Endothelial cell (in vitro differentiated cells): ENCODE data around the gene CBFB. TPM values are rescaled to one million over a fixed set of nuclear protein-coding genes. Genes with fewer than 3 reads are reported as not detected.

ENCODE experiments used
- DNase-seq: peaks from one replicate; pipeline ENCODE4 v3.0.0; 2021; ENCODE audit warnings: low spot score
- H3K27ac Mint-ChIP-seq: one replicate; pipeline ENCODE4 v1.8.0; 2021; ENCODE audit warnings: mixed read lengths, inconsistent platforms; ENCODE audit not compliant: unreplicated experiment
- H3K27me3 Mint-ChIP-seq: one replicate; pipeline ENCODE4 v1.8.0; 2021; ENCODE audit warnings: mild to moderate bottlenecking, moderate library complexity, mixed read lengths, inconsistent platforms; ENCODE audit not compliant: unreplicated experiment
- H3K36me3 Mint-ChIP-seq: one replicate; pipeline ENCODE4 v1.8.0; 2021; ENCODE audit warnings: mild to moderate bottlenecking, low read depth, mixed read lengths, inconsistent platforms; ENCODE audit not compliant: unreplicated experiment
- H3K4me1 Mint-ChIP-seq: one replicate; pipeline ENCODE4 v1.8.0; 2021; ENCODE audit warnings: mild to moderate bottlenecking, mixed read lengths, inconsistent platforms; ENCODE audit not compliant: unreplicated experiment
- H3K4me3 Mint-ChIP-seq: one replicate; pipeline ENCODE4 v1.8.0; 2021; ENCODE audit warnings: mild to moderate bottlenecking, mixed read lengths, inconsistent platforms; ENCODE audit not compliant: unreplicated experiment
- H3K9me3 Mint-ChIP-seq: one replicate; pipeline ENCODE4 v1.8.0; 2021; ENCODE audit warnings: mixed read lengths, inconsistent platforms; ENCODE audit not compliant: unreplicated experiment
- total RNA-seq: library from RNA; stranded (reverse); fragmentation: NEBNext Ultra II Directional; extraction: Animal tissue kit (Norgen Biotek cat#: 25700); gene quantifications from one replicate; pipeline ENCODE4 v1.2.1, GENCODE V29; 2021; ENCODE audit not compliant: unreplicated experiment
- TF ChIP-seq, protein P1 (sequence below): fragments of 200-600 bp; sonication (generic); IDR thresholded peaks from one replicate; pipeline ENCODE4 v1.5.0; 2021; ENCODE audit warnings: antibody characterized with exemption; ENCODE audit not compliant: unreplicated experiment

The CBFB gene
- total RNA-seq, 1 donor from 2014 or later = 65.8 TPM

DNA sequence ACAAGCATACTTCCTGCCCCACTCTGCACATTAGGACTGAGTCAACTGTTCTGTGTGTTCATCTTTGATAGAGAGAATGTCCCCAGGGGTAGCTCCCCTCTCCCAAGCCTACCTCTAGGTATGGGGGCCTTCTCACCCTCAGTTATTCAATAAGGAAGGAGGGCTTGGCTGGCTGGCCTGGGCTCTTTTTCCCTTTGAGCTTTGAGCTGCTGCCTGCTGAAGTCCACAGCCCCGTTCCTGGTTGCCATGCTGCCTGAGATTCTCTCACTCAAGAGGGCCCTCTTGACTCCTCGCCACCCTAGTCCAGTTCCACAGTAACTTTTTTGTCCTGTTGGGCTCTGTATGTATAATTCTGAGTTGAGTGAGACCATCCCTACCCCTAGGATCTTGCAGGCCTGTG, 116.8 kb downstream of the CBFB start:
- TF ChIP-seq, protein P1, sequence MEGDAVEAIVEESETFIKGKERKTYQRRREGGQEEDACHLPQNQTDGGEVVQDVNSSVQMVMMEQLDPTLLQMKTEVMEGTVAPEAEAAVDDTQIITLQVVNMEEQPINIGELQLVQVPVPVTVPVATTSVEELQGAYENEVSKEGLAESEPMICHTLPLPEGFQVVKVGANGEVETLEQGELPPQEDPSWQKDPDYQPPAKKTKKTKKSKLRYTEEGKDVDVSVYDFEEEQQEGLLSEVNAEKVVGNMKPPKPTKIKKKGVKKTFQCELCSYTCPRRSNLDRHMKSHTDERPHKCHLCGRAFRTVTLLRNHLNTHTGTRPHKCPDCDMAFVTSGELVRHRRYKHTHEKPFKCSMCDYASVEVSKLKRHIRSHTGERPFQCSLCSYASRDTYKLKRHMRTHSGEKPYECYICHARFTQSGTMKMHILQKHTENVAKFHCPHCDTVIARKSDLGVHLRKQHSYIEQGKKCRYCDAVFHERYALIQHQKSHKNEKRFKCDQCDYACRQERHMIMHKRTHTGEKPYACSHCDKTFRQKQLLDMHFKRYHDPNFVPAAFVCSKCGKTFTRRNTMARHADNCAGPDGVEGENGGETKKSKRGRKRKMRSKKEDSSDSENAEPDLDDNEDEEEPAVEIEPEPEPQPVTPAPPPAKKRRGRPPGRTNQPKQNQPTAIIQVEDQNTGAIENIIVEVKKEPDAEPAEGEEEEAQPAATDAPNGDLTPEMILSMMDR = no peak
- peaks cover 19% of the 10 kb centered on the region for H3K27me3 Mint-ChIP-seq
- H3K36me3 Mint-ChIP-seq = peaks cover 29% of the 10 kb centered on the region
- H3K27ac Mint-ChIP-seq = no peak overlapping the region
- no peaks in the 10 kb centered on the region for H3K4me1 Mint-ChIP-seq
- no peaks in the 10 kb centered on the region for H3K9me3 Mint-ChIP-seq
- H3K4me3 Mint-ChIP-seq = no peak overlapping the region
- no peak for DNase-seq

DNA sequence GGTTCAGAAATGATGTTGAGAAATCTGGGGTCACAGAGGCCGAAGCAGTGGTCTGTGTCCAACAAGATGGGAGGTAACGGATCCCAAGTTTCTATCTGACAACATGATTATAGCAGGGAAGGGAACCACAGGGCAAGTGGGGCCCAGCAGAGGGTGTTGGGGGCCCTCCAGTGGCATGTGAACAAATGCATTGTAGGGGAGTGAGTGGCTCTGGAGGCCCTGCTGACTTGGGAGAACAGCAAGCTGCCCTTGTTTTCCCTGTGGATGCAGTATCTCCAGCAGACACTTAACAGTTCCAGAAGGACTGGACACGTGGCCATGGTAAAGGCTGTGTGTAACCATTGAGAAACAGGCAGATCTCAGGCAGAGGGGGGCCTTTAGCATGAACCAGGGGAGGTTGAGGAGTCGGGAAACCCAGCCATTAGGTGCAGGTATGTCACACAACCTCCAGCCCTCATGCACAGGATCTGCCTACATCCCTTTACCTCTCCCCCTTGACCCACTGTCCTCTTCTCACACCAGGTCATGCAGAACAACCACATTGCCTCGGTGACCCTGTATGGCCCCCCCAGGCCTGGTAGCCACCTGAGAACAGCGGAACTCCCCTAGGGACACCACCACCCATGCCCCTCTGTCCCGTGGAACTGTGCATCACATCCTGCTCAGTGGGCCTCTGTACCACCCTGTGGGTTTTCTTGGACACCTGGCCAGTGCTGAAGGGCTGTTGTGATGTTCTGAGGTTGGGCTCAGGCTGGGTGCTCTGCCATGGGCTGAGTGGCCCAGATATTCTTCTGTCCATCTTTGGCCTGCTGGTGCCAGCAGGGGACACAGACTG, 117.8 kb downstream of the CBFB start:
- no peaks in the 10 kb centered on the region for H3K9me3 Mint-ChIP-seq
- H3K4me3 Mint-ChIP-seq = no peak overlapping the region
- no peak overlapping the region for H3K27ac Mint-ChIP-seq
- H3K27me3 Mint-ChIP-seq = peaks cover 27% of the 10 kb centered on the region
- H3K4me1 Mint-ChIP-seq = no peaks in the 10 kb centered on the region
- DNase-seq = no peak
- TF ChIP-seq, protein P1 = no peak
- peaks cover 22% of the 10 kb centered on the region for H3K36me3 Mint-ChIP-seq

DNA sequence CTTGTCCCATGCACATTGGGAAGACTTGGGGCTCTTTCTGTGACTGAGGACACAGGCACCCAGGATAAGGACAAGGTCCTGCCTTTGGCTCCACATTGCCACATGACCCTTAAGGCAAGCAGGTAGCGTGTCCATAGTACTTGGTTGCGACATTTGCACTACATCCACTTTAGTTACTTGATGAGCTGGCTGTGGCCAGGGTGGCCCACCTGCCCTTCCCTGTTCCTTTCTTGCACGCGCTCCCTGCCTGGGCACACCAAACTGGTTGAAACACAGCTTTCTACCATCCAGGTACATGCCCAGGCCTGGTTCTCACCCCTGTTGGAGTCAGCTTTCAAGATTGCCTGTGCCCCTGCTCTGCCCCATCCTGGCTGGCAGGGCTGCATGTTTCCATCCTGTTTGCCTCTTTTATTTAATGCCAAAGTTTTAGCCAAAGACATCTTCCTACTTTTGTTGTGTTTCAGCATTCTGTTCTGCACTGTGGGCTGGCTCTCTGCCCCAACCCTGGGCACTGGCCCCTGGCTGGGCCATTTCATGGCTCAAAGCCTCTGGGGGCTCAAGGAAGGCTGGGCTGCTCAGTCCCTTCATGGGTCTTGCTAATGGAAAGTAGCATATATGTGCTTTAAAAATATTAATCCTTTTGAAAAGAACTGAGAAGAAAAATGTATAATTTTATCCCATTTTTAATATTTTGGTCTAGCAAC, 118.6 kb downstream of the CBFB start:
- no peaks in the 10 kb centered on the region for H3K4me1 Mint-ChIP-seq
- DNase-seq = no peak
- H3K36me3 Mint-ChIP-seq = peaks cover 17% of the 10 kb centered on the region
- TF ChIP-seq, protein P1 = no peak
- H3K4me3 Mint-ChIP-seq = no peak overlapping the region
- H3K27me3 Mint-ChIP-seq = peaks cover 33% of the 10 kb centered on the region
- H3K9me3 Mint-ChIP-seq = no peaks in the 10 kb centered on the region
- H3K27ac Mint-ChIP-seq = no peak overlapping the region

DNA sequence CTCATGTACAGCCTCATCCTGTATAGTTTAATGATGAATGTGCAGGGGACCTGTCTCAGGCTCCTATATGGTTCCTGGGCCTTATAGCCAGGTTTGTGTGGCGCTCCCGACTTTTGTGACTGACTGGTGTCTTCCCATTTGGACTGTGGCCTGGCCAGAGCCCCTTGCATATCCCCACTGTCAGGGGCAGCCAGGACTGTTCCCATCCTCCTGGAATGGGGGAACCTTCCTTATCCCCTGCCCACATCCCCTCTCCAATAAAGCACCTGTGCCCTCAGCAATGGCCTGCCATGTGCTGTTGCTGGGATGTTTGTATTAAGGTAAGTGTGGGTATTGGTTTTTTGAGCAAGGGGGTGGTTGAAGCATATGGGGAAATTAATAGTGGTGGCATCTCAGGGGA, 119.3 kb downstream of the CBFB start:
- TF ChIP-seq, protein P1 = no peak
- Mint-ChIP-seq H3K27ac (peak overlapping the region; percentile 75), H3K4me3 (peak overlapping the region; percentile 51), H3K4me1 (no peaks in the 10 kb centered on the region), H3K36me3 (peaks cover 17% of the 10 kb centered on the region), H3K9me3 (no peaks in the 10 kb centered on the region), H3K27me3 (peaks cover 34% of the 10 kb centered on the region)
- no peak for DNase-seq
